Astrocyte of the cerebellum (primary cell): Measurements from ENCODE around the gene SCO1.

ENCODE experiments used
- DNase-seq: peaks from one replicate; pipeline ENCODE4 v3.0.0-alpha.2; 2011; ENCODE audit warnings: low read depth
- H3K4me3 ChIP-seq: 2 replicates; pipeline ENCODE4 v1.5.1; 2011; ENCODE audit warnings: mild to moderate bottlenecking, low read depth, low read length, moderate library complexity
- in situ Hi-C: cut with HindIII; loops from 2 replicates; pipeline ENCODE4 v1.10.0; 2017; ENCODE audit warnings: low sequenced_read_pairs
- TF ChIP-seq, protein P1 (sequence below): IDR thresholded peaks from 2 replicates; pipeline ENCODE4 v1.5.1; 2012; ENCODE audit warnings: low read length, low read depth, moderate library complexity, mild to moderate bottlenecking; ENCODE audit errors: missing control alignments

Gene SCO1

DNA sequence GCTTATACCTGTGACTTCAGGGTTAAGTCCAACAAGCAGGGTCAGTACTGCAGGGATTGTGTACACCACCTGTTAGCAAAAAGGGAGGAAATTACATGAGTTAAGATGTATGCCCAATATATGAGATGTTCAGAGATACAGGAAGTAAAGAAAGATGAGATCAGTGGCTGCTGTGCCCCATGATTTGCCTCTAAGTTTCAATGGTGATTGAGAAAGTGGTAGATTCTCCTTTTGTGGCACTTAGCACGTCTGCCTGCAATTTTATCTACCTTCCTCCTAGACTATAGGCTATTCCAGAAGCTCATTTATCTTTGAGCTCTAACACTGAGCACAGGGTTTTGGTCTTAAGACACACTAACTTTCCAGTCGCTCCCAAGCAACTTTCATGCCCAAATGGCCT lies 28.9 kb upstream of the SCO1 start:
- DNase-seq: no peak
- H3K4me3 ChIP-seq: no peak overlapping the region
- in situ Hi-C loops: no loop called here
- TF ChIP-seq, protein P1, sequence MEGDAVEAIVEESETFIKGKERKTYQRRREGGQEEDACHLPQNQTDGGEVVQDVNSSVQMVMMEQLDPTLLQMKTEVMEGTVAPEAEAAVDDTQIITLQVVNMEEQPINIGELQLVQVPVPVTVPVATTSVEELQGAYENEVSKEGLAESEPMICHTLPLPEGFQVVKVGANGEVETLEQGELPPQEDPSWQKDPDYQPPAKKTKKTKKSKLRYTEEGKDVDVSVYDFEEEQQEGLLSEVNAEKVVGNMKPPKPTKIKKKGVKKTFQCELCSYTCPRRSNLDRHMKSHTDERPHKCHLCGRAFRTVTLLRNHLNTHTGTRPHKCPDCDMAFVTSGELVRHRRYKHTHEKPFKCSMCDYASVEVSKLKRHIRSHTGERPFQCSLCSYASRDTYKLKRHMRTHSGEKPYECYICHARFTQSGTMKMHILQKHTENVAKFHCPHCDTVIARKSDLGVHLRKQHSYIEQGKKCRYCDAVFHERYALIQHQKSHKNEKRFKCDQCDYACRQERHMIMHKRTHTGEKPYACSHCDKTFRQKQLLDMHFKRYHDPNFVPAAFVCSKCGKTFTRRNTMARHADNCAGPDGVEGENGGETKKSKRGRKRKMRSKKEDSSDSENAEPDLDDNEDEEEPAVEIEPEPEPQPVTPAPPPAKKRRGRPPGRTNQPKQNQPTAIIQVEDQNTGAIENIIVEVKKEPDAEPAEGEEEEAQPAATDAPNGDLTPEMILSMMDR: no peak

DNA sequence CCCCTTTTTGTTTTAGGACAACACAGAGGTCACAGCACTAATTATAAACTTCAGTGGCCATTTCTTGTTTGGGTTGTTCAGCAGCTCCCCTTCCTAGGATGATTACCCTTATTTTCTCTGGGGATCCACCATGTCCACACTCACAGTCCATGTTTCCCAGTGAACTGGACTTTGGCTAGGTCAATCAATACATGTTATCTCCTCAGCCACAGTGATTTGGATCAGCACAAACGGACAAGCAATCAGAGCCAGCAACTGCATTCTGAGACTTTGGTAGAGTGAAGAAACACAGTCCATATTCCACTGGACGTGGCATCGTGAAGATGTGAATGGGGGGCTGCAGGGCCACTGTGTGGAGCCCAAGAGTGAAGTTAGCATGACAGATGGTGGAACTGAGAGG lies 27.9 kb upstream of the SCO1 start:
- no peak overlapping the region for H3K4me3 ChIP-seq
- TF ChIP-seq, protein P1: no peak
- DNase-seq: no peak
- in situ Hi-C loops: no loop called here

DNA sequence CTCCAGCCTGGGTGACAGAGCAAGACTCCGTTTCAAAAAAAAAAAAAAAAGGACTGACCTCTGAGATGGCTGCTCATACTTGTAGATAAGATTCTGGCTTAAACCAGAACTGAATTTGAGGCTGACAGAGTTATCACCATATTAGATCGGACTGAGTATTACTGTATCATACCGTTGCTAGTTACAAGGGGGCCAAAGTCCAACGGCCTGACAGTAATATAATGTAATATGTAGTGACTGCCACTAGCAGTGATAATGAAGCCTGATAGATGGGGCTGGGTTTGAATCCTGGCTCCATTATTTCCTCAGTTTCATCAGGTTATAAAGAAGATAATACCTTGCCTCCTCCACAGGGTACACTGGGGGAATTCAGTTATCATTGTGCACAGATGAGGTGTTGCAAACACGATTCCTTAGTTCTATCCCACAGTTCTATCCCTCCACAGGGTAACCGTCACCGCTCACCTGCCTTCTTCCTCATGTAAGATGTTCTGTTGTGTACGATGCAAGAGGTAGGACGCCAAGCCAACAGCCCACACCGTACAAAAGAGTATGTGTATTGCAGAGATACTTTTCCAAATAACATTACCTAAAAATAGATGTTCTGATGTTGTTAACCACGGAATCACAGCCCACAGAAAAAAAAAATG lies 27.3 kb upstream of the SCO1 start:
- TF ChIP-seq, protein P1: no peak
- in situ Hi-C loops: no loop called here
- DNase-seq: no peak

DNA sequence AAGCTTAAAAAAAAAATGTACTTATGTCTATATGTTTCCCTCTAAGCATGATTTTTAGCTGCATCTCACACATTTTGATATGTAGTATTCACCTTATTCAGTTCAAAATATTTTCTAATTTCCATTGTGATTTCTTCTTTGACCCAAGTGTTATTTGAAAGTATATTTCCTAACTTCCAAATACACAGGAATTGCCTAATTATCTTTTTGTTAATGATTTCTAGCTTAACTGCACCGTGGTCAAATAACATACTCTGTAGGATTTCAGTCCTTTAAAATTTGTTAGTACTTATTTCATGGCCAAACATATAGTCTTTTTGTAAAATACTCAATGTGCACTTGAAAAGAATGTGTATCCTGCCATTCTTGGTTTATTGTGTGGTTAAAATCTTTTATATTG lies 21.2 kb upstream of the SCO1 start:
- in situ Hi-C loops: no loop called here
- TF ChIP-seq, protein P1: no peak
- DNase-seq: no peak
- no peak overlapping the region for H3K4me3 ChIP-seq

More for the DNA sequence above, 27.3 kb upstream of the SCO1 start:
- no peak overlapping the region for H3K4me3 ChIP-seq

DNA sequence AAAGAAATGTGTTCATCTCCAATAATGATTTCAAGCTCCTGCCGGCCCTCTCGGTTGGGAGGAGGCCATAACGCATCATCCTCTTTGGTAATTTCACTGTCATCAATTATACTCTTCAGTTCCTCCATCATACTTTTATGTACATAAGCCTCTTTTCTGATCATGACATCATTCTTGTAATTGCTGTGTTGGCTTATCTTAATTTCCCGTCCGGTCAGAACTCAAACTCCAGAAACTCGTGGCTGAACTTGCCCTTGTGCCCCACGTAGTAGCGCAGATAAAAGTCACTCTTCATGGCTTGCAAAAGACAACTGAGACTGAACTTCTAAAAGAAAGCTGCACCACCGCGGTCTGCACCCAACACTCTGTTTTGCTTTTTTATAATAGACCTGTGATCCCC lies 18.9 kb upstream of the SCO1 start:
- TF ChIP-seq, protein P1: no peak
- in situ Hi-C loops: no loop called here
- H3K4me3 ChIP-seq: no peak overlapping the region
- no peak for DNase-seq

DNA sequence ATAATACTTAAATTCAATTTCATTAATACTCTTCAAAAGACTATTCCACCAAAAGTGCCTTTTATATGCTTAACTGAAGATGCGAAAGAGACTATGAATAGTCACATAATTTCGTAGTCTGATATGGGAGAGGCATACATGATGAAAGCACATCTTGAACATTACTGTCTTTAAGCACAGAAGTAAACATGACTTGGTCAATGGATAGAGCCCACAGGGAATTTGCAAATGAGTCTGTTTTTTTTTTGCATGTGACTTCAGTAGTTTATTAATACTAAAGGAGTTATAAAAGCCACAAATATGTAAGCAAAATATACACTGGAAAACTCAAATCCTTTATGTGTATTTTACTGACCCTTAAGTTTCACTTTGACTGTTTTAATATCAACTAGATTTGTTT lies 16.0 kb upstream of the SCO1 start:
- TF ChIP-seq, protein P1: no peak
- no peak for DNase-seq
- in situ Hi-C loops: no loop called here
- no peak overlapping the region for H3K4me3 ChIP-seq
